Keratinocyte (primary cell): ENCODE results near the gene SIGLEC7.

Experiments
- EZH2 ChIP-seq: IDR thresholded peaks from one replicate; pipeline ENCODE4 v1.6.1; 2012; ENCODE audit warnings: inconsistent platforms, mild to moderate bottlenecking, low read length, moderate library complexity
- TF ChIP-seq, protein P1 (sequence below), 3 experiments: IDR thresholded peaks in 1 of 3; conservative IDR thresholded peaks in 1 of 3; optimal IDR thresholded peaks in 1 of 3; 2 replicates in 2 of 3; 3 replicates in 1 of 3; pipeline versions ENCODE3 to v1.5.1; 2011; ENCODE audit warnings: low read length in 3 of 3, mild to moderate bottlenecking in 3 of 3, moderate library complexity in 2 of 3, control low read depth in 1 of 3, inconsistent platforms in 1 of 3; ENCODE audit not compliant: insufficient read depth in 2 of 3; ENCODE audit errors: extremely low read depth in 1 of 3

- TF ChIP-seq, protein P1, sequence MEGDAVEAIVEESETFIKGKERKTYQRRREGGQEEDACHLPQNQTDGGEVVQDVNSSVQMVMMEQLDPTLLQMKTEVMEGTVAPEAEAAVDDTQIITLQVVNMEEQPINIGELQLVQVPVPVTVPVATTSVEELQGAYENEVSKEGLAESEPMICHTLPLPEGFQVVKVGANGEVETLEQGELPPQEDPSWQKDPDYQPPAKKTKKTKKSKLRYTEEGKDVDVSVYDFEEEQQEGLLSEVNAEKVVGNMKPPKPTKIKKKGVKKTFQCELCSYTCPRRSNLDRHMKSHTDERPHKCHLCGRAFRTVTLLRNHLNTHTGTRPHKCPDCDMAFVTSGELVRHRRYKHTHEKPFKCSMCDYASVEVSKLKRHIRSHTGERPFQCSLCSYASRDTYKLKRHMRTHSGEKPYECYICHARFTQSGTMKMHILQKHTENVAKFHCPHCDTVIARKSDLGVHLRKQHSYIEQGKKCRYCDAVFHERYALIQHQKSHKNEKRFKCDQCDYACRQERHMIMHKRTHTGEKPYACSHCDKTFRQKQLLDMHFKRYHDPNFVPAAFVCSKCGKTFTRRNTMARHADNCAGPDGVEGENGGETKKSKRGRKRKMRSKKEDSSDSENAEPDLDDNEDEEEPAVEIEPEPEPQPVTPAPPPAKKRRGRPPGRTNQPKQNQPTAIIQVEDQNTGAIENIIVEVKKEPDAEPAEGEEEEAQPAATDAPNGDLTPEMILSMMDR (optimal IDR thresholded peaks at IDR 0.05 in 1 of 3, IDR thresholded peaks at IDR 0.05 in 1 of 3, conservative IDR thresholded peaks at IDR 0.05 in 1 of 3; ENCODE audit: extremely low read depth in 1 of 3, insufficient read depth in 2 of 3, low read length in 3 of 3): no peak
- TF ChIP-seq EZH2: no peak
These were observed 2.6 kb upstream of the SIGLEC7 start for GRCh38 chr19:51139299-51140014.
